Epithelial cell of prostate (primary cell): Measurements from ENCODE around the gene RASGRP1.

Experiments used
- DNase-seq: peaks from one replicate; pipeline ENCODE4 v3.0.0-alpha.2; 2011; ENCODE audit warnings: low read depth, low spot score
- H3K27ac ChIP-seq: fragments of 450-650 bp; 2 replicates; pipeline ENCODE4 v1.5.1; 2017; ENCODE audit warnings: mild to moderate bottlenecking

RASGRP1 gene

GRCh38 chr15:38576837-38577236 lies 12.2 kb upstream of the RASGRP1 start:
- no peak overlapping the region for H3K27ac ChIP-seq
- no peak for DNase-seq

GRCh38 chr15:38576261-38576660 lies 11.6 kb upstream of the RASGRP1 start:
- no peak overlapping the region for H3K27ac ChIP-seq
- no peak for DNase-seq

- DNase-seq = no peak
- H3K27ac ChIP-seq = no peak overlapping the region
Measured at GRCh38 chr15:38565287-38565670, 665 bp upstream of the RASGRP1 start.

- no peak for DNase-seq
- H3K27ac ChIP-seq = no peak overlapping the region
Measured at GRCh38 chr15:38563723-38564519, 693 bp downstream of the RASGRP1 start.

GRCh38 chr15:38562278-38562677 lies 2.3 kb downstream of the RASGRP1 start:
- DNase-seq = no peak
- H3K27ac ChIP-seq = no peak overlapping the region

GRCh38 chr15:38560456-38560926 lies 4.1 kb downstream of the RASGRP1 start:
- DNase-seq = no peak

GRCh38 chr15:38559636-38560307 lies 4.8 kb downstream of the RASGRP1 start:
- no peak overlapping the region for H3K27ac ChIP-seq
- DNase-seq = no peak

More at GRCh38 chr15:38560456-38560926, 4.1 kb downstream of the RASGRP1 start:
- no peak overlapping the region for H3K27ac ChIP-seq

- H3K27ac ChIP-seq = no peak overlapping the region
- no peak for DNase-seq
Measured at GRCh38 chr15:38559131-38559530, 5.5 kb downstream of the RASGRP1 start.

- H3K27ac ChIP-seq = no peak overlapping the region
- DNase-seq = no peak
Measured at GRCh38 chr15:38558372-38559059, 6.1 kb downstream of the RASGRP1 start.

GRCh38 chr15:38557921-38558320 lies 6.7 kb downstream of the RASGRP1 start:
- no peak for DNase-seq
- H3K27ac ChIP-seq = no peak overlapping the region

GRCh38 chr15:38555686-38556334 lies 8.8 kb downstream of the RASGRP1 start:
- DNase-seq = no peak
- H3K27ac ChIP-seq = no peak overlapping the region

GRCh38 chr15:38554354-38554753 lies 10.3 kb downstream of the RASGRP1 start:
- H3K27ac ChIP-seq = no peak overlapping the region
- DNase-seq = no peak

- DNase-seq = no peak
- H3K27ac ChIP-seq = no peak overlapping the region
Measured at GRCh38 chr15:38553071-38553470, 11.5 kb downstream of the RASGRP1 start.

GRCh38 chr15:38551720-38552648 lies 12.6 kb downstream of the RASGRP1 start:
- no peak overlapping the region for H3K27ac ChIP-seq
- DNase-seq = no peak

- H3K27ac ChIP-seq = no peak overlapping the region
- DNase-seq = no peak
Measured at GRCh38 chr15:38549222-38549621, 15.4 kb downstream of the RASGRP1 start.

GRCh38 chr15:38547255-38547997 lies 17.2 kb downstream of the RASGRP1 start:
- no peak overlapping the region for H3K27ac ChIP-seq
- no peak for DNase-seq

GRCh38 chr15:38545179-38545578 lies 19.4 kb downstream of the RASGRP1 start:
- no peak overlapping the region for H3K27ac ChIP-seq
- no peak for DNase-seq

GRCh38 chr15:38541026-38541425 lies 23.6 kb downstream of the RASGRP1 start:
- H3K27ac ChIP-seq = no peak overlapping the region
- no peak for DNase-seq

- DNase-seq = no peak
- no peak overlapping the region for H3K27ac ChIP-seq
Measured at GRCh38 chr15:38540510-38540909, 24.1 kb downstream of the RASGRP1 start.
